Astrocyte of the hippocampus (primary cell): ENCODE measurements around the gene NISCH.
"Not testable (repeated sequence)": the region's sequence is repeated elsewhere in the genome, so short reads cannot be mapped to it uniquely, and the experiment has no call there.

ENCODE experiments used
- DNase-seq: peaks from one replicate; pipeline ENCODE4 v3.0.0; 2011; ENCODE audit warnings: low read depth, low spot score

The NISCH gene

DNA sequence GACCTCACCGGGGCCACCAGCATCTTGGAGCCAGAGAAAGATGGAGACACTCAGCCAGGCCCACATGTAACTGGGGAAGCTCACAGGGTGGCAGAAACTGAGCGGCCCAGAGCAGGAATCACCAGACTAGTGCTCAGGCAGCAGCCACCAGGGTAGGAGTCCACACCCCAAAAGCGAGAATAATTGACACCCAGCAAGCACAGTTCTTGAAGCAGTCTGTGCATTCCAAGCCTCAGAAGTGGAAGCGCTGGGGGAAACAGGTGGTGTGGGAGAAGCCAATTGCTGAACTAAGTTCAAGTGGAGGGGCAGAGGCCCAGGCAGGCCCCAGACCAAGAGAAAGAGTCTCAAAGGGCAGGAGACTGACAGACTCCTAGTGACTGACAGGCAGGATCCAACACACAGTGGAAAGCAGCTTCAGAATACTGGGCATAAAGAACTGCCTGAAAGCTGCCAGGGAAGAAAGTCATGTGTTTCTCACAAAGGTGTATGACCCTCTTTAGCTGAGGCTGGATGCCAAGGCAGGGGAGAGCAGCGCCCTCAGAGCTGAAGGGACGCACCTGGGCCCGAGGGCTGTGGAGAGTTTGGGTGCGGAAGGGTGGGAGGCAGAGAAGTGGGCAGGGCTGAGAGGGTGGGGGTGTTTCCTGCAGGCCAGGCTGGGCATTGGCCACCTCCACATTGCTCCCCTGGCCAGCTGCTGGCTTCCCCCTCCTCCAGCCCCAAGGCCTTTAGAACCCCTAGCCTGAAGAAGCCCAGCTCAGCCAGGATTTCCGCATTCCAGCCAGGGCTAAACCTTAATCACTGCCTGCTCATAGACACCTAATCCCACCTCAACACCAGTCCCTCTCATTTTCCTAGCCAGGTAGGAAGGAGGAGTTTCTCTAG, 70.5 kb downstream of the NISCH start:
- DNase-seq: no peak

DNA sequence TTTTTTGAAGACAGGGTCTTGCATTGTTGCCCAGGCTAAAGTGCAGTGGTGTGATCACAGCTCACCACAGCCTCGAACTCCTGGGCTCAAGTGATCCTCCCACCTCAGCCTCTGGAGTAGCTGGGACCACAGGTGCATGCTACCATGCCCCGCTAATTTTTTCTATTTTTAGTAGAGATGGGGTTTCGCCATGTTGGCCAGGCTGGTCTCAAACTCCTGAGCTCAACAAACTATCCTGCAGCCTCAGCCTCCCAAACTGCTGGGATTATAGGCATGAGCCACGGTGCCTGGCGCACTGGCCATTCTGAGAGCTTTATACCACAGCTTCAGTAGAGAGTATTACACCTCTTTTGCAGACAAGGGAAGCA, 71.3 kb downstream of the NISCH start:
- not testable (repeated sequence) for DNase-seq

DNA sequence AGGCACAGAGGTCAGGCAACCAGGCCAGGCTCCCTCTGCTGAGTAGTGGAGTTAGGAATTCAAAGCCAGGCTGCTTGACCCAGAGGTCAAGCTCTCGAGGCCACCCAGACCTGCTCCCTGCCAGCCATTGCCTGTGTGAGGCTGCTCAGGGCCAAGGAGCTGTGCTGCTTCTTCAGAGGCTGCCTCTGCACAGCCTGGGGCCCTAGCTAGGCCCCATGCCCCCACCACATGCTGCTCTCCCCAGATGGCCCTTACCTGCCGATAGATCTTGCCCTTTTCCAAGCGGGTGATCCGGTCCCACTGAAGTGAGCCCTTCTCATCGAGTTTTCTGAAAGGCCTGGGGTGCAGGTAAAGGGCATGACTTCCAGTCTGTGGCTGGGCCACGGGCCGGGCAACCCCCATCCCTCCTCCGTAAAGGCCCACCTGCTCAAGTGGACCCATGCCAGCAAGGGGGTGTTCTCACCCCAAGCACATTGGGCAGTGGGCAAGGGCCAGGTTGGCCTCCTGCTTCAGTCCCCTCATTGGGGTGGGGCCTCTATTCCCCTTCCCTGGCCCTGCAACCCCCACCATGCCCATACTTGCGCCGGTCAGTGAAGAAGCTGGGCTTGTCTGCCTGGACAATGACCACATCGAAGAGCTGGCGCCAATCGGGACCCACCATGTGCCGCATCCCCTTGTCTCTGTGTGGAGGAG, 71.8 kb downstream of the NISCH start:
- DNase-seq: no peak

DNA sequence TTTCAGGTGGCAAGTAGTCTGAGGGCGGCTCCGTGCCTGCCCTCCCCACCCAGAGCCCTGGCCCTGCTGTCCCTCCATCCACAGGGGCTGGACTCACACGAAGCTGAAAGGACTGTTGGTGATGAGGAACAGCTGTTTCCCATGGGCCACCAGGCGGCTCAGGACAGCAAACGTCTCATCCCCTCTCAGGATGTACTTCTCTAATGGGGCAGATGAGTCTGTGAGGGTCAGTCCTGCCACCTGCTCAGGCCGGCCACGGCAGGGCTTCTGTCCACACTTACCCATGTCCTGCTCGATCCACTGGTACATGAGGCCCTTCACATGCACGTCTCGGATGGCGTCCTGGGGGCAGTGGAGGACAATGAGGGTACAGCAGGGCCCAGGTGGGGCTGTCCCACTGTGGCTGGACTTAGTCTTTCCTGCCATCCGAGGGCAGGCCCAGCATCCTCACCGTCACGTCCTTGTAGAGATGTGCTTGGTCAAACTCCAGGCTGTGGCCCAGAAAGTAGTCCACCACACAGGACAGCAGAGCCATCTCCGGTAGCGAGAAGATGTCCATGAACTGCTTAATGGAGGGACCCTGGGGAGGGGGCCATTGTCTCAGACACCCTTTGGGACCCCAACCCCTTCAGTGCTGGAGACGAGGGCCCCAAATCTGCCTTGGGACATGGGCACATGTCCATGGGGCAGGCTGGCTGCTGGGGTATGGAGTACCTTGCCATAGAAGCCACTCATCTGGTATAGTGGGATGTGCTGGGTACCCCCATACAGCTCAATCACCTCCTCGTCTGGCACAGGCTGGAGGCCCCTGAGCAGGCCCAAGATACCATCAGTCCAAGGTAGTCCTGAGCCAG, 72.6 kb downstream of the NISCH start:
- no peak for DNase-seq

DNA sequence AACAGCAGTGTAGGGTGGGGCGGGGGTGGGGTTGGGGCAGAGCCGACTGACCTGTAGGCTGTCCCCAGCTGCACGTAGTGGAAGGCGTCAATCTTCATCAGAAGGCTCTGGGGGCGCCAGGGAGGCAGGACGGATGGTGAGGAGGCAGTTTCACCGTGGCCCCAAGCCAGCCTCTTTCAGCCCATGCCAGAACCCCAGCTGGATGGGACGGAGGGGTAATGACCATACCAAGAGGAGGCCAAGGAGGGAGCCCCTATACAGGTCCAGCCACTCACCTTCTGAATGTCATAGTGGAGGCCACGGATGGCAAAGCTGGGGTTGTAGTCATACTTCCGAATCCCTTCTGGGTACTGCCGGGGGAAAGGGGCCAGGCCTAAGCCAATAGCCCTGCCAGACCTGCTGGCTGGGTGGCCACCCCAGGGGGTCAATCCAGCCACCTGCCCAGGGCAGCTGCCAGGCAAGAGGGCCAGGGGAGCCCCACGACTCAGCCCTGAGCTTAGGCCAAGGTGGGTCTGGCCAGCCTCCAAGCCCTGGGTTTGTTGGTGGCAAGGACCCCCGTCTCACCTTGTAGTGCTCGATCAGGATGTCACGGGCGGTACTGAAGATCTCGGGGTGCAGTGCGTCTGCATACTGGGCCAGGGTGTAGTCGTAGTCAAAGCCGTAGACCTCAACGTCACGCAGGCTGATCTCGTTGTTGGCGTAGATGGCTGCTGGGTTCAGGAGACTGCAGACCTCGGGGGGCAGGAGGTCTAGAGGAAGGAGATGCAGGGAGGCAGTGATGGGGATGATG, 73.4 kb downstream of the NISCH start:
- DNase-seq: no peak

DNA sequence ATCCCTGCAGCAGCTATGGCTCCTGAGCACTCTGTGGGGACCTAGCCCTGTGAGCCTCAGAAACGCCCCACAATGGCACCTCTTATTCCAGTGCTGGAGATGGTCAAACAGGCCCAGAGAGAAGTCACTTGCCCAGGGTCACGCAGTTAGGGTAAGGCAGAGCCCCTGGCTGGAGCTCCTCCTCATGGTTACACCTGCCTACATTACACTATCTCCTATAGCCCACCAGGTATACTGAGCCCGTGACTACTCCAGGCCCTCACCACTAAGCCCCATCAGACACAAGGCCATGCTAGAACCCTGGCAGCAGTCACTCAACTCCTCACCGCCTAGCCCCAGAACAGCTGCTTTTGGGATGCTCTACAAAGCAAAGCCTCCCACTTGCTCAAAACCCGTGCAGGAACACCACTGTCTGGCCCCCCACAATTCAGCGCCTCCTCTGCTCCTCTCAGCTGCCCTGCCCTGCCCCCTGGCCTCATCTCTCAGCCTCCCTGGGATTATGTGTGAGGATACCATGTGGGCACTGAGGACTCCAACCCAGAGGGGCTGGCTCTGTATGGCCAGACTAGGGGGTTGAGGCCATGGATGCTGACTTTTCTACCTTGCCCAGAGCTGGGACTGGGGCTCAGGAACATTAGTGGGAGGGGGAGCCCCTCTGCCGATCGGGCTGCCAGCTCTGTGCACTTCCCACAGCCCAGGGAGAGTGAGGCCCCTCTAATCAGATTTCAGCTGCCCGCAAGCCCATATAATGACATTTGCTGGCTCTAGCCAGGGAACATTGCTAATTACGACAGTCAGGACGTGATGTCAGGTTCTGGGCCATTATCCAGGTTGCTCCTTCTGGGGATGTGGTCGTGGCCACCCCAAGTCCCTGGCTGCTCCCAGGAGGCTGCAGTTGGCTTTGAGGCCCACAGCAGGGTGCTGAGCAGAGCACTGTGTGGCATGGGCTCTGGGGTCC, 74.3 kb downstream of the NISCH start:
- DNase-seq: peak; percentile 86

DNA sequence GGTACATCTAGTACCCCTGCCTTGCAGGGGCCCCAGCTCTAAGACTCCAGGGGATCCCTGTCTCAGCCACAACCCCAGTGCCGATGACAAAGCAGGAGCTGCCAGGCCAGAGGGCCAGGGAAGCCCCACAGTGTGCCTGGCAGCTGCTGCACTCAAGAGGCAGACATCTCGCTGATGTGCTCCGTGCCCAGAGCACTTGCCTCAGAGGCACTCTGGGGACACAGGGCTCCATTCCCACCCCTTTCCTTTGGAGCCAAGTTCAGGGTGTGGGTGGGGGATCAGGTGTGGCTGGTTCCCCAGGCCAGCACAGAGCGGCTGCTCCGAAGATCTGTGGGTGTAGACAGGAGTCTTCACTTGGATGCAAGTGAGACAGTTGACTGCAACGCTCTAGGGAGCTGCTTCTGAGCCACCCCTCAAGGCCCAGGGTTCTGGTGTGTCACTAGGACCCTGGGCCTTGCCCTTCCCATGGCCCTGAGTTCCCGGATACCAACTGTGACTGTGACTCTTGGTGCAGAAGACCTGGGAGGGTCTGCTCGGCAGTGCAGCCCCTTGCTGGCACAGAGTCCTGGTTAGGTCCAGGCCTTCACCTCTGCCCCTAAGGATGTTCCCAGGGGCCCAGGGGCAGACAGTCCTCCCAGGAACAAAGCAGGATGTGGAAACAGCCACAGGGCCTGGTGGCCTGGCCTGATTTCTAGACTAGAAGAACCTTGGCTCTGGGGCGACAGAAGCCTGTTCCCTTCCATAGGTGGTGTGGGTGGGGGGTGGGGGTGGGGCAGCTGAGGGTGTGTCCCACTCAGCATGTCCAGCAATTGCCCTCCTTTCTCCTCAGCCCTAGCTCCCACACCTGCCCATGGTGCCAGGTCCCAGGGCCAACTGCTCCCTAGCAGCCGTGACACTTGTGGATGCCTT, 75.8 kb downstream of the NISCH start:
- no peak for DNase-seq

DNA sequence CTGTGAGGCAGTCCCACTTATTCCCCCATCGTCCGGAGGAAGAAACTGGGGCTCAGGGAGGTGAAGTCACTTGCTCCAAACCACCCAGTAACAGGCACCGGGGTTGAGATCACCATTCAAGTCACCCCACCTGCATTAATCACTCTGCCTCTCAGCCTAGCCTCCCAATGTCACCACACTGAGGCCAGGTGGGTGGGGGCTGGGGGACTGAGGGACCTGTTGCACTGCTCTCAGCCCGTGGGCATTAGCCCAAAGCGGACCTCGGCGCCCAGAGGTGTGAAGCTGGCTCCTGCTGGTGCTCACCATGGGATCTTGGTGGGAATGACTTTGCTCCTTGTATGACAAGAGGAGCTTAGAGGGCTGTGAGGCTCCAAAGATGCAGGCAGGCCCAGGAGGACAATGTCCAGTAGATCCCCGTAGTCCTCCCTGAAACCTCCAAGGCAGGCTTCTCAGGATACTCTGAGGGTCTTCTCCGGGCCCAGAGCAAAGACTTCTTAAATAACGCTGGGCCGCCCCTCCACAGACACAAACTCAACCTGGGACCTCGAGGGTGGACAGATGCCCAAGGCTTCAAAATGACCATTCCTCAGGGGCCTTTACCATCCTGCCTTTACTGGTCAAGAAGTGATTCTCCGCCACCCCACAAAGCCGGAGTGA, 76.6 kb downstream of the NISCH start:
- no peak for DNase-seq

DNA sequence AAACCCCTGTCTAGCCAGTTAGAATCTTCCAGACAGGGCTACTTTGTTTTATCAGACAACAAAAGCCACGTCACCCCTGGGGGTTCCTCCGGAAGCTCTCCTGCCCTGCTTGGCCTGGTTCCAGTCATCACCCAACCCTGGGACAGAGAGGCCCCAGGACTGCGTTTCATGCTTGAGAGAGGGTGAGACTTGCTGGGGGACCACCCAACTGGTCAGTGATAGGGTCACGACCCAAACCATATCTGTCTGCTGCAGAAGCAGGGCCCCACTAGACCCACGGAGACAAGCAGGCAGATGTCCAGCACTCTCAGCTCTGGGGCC, 77.1 kb downstream of the NISCH start:
- peak; percentile 73 for DNase-seq

DNA sequence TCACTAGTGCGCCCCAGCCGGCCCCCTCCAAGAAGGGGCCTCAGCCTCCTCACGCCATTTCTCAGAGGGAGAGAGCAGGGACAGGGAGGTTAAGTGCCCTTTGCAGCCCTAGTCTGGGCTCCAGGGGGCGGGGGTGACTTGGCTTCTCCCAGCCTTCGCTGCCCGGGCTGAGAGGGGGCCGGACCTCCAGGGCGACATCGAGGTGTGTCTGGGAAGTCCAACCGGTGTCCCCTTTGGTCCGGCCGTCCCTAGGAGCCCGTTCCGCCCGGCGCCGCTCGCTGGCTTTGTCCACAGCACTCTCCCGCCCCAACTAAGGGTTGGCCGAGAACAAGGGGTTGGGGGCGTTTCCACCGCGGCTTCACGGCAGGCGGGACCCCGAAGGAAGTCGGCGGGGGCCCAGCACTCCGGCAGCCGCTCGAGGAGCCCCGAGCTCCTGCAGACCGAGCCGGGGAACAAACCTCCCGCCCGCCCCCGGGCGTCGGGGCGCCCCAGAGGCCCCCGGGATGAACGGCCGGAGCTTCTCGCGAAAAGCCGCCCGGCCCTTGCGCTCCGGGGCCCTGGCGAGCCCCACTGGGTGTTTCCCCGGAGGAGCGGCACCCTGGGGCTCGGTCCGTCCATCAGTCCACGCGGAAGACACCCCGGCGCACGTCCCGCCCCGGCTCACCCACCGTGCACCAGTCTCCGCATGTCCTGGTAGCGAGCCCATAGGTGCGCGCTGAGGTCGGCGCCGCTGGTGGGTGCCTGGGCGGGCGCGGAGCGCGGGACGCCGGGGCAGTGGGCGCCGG, 77.6 kb downstream of the NISCH start:
- peak; percentile 64 for DNase-seq

DNA sequence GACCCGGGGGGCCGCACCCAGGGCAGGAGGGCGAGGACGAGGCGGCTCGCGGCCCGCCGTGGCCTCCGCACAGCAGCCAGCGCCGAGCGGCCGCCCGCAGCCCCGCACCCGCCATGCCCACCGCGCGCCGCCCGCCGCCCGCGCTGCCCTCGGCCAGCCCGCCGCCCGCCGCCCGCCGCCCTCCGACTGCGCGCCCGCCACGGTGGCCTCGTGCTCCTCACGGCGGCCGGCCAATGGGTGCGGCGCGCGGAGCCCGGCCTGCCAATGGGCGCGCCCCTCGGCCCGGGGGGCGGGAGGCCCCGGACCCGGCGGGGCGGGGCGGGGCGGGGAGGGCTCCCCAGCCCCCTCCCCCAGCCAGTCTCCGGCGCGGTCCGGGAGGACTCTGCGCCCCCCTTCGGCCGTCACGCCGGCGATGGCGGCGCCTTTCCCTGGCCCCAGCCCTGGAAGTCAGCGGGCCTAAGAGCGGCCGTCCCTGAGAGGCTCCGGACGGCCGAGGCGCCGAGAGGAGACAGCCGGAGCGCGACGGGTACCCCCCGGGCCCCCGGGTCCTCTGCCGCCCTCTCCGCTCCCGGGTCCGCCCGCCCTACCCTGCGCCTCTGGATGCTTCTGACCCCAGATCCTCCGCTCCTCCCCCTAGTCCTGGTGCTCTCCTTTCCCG, 78.3 kb downstream of the NISCH start, which contains the start of gene NT5DC2:
Gene NT5DC2 (minus strand): TSS at position 235 of the 658 bp plus-strand sequence. CDS start 120 bp downstream, at position 115.
- peak; percentile 91 for DNase-seq

DNA sequence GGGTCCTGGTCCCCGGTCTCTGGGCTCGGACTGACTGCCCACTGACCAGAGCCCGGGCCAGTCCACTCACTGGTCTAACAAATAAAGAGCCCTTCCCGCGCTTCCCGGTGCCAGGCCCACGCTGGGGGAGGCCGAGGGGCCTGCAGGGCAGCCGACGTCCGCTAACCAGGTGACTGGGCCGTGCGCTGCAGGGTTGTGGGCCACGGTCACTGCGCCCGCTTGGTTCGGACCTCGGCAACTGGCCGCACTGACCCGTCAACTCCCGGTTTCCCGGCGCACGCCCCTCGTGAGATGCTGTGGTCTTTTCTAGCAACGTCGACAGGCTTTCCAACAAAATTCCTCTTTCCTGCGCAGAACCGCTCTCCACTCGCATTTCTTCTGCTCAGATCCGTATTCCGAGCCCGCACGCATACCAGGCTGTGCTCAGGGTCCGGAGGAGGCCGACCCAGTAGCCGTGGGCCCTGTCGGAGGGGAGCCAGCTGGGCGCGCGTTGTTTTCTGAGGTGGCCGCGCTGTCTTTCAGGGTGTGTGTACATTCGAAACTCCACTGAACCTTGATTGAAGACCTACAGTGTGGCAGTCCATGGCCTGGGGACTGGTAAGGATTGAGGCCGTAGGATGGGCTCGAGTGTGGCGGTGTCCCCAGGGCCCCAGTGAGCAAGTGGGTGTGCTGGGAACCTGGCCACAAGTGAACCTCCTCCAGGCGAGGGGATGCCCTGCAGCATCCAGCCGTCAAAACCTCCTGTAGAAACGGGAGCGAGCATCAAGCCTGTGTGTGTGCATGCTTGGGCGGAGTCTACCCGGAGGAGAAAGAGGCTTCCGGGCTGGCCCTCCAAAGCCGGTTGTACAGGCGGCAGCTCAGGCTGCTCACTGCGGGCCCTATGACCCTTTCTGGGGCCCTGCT, 79.1 kb downstream of the NISCH start:
- DNase-seq: peak; percentile 46

DNA sequence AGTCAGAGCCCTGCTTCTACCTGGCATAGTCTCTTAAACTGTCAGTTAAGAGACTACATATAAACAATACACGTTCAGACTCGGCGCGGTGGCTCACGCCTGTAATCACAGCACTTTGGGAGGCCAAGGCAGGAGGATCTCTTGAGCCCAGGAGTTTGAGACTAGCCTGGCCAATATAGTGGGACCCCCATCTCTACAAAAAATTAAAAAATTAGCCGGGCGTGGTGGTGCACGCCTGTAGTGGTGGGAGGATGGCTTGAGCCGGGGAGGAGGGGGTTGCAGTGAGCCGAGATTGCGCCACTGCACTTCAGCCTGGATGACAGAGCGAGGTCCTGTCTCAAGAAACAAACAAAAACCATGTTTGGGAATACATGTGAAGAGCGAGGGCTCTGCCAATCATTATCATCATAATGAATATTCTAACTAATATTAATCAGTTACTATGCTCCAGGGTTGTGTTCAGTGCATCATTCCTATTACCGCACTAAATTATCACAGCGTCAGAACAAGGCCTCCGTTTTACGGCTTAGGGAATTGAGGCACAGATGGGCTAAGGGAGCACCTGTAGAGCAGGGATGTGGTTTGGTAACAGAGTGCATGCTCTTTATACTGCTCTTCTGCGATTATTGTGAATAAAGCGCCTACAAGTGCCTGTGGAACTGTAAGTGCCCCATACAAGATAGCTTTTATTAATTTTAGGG, 80.2 kb downstream of the NISCH start:
- no peak for DNase-seq

DNA sequence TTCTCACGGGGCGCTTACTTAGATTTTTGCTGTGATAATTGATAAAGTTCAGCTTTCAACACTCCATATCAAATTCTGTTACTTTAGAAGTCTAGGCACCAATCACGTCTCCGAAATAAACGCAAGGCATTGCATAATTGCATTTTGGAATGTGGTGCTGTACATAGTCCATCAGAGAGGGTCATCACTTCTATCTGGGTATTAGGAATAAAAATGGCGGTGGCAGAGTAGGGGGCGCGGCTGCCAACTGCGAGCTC, 80.6 kb downstream of the NISCH start:
- DNase-seq: no peak

DNA sequence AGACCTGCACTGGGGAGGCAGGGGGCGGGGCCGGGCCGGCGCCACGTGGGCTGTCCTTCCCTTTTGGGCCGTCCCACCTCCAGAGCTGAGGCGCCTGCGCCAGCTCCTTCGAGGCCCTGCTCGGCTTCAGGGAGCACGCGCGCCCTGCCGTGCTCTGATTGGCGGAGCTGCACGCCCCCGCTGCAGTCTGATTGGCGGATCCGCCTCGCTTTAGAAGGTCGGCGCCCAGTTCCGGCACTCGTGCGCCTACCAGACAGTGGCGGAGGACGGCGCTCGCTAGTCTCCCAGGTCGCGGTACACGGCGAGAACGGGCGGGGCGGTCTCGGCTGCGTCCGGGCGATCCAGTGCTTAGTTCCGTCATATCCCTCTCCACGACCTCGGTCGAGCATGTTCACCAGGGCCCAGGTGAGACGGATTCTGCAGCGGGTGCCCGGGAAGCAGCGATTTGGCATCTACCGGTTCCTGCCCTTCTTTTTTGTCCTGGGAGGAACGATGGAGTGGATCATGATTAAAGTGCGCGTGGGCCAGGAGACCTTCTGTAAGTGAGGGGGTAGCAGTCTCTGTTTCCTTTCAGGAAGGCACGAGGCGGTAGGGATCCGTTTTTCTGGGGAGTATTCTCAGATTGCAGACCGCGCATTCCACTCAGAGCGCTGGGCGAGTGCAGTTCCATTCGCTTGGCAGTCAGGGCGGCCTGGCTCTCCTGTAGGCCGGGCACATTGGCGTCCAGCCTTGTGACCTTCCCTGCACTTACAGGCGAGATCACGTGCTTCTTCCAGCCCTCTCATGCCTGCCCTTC, 81.2 kb downstream of the NISCH start, which contains the start of gene UQCC5:
Gene UQCC5 (plus strand): TSS at position 237 of the 796 bp plus-strand sequence. CDS start 151 bp downstream, at position 388.
- DNase-seq: peak; percentile 100
